Measurements from ENCODE around the gene GPR35.

GRCh38 chr2:240615820-240616547 is 9.3 kb upstream of the GPR35 start:
- TF ChIP-seq CTCF (IDR thresholded peaks at IDR 0.05) (no peak), POLR2A (IDR thresholded peaks at IDR 0.05) (no peak), POLR2AphosphoS5 (IDR thresholded peaks at IDR 0.05) (no peak)

Data from sigmoid colon (tissue), 4 donors.